Neural progenitor cell (in vitro differentiated cells): ENCODE measurements around the gene CAPS2.

Source experiments
- EZH2 ChIP-seq: fragments of 200-600 bp; sonication (generic); IDR thresholded peaks from 2 replicates; pipeline ENCODE4 v1.6.1; 2017; ENCODE audit warnings: antibody characterized with exemption, mild to moderate bottlenecking, moderate library complexity
- EZH2phosphoT487 ChIP-seq: fragments of 200-600 bp; sonication (generic); IDR thresholded peaks from 2 replicates; pipeline ENCODE4 v1.6.1; 2017; ENCODE audit warnings: antibody characterized with exemption
- TF ChIP-seq, protein P1 (sequence below): fragments of 200-600 bp; sonication (generic); IDR thresholded peaks from 2 replicates; pipeline ENCODE4 v1.5.1; 2017; ENCODE audit warnings: antibody characterized with exemption, mild to moderate bottlenecking

DNA sequence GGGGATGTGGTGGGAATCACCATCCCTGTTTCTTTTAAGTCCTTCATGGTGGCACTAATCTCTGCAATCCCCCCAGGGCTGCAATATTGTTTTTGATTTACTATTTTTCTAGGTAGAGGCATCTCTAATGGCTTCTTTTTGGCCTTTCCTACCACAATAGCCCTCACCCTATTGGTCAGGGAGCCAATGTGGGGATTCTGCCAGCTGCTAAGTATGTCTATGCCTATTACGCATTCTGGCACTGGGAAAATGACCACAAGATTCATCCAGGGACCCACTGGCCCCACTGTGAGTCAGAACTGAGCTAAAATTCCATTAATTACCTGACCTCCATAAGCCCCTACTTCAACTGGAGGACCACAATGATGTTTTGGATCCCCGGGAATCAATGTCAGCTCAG lies 44.8 kb upstream of the CAPS2 start:
- TF ChIP-seq, protein P1, sequence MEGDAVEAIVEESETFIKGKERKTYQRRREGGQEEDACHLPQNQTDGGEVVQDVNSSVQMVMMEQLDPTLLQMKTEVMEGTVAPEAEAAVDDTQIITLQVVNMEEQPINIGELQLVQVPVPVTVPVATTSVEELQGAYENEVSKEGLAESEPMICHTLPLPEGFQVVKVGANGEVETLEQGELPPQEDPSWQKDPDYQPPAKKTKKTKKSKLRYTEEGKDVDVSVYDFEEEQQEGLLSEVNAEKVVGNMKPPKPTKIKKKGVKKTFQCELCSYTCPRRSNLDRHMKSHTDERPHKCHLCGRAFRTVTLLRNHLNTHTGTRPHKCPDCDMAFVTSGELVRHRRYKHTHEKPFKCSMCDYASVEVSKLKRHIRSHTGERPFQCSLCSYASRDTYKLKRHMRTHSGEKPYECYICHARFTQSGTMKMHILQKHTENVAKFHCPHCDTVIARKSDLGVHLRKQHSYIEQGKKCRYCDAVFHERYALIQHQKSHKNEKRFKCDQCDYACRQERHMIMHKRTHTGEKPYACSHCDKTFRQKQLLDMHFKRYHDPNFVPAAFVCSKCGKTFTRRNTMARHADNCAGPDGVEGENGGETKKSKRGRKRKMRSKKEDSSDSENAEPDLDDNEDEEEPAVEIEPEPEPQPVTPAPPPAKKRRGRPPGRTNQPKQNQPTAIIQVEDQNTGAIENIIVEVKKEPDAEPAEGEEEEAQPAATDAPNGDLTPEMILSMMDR: no peak
- TF ChIP-seq EZH2 (no peak), EZH2phosphoT487 (no peak)
